SKM-1 (cell line): ENCODE data around the gene RTN4RL1.

Experiments
- DNase-seq: peaks from one replicate; lab custom pipeline; 2025; ENCODE audit not compliant: unreplicated experiment; lab: John Stamatoyannopoulos, UW

The RTN4RL1 gene

DNA sequence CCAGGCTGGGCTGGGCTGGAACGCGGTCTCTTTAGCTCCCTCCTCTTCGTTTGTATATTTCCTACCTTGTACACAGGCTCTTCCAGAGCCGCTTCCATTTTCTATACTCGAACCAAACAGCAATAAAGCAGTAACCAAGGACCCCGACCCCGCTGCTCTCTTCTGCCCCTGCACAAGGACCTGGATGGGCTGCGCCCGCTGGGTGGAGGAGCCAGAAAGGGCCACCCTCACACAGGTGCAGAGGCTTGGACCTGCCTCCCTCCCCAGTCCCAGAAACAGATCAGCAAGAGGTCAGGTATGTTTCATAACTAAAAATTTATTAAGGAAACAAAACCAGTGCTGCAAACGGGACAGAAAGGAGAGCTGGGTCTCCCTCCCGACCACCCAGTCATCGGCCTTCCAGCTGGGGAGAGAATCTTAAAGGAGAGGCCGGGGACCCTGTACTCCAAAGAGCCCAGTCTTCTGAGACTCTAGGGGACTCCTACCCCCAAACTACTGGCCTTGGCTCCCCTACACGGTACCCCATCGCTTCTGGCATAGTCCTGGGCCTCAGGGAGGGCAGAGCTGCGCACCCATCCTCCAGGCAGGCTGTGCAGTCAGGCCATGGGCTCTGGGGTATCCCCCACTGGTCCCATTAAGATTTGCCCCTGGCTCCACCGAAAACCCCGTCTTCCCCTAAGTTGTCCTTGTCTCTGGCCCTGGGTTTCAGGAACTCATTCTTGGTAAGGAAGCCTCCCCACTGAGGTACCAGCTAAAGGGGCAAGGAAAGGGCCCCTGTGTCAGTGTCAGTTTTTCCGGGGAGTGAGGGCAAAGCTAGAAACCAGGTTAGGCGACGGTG lies 34.6 kb upstream of the RTN4RL1 start:
- no peak for DNase-seq

- no peak for DNase-seq
Measured at GRCh38 chr17:2058586-2059546, 33.7 kb upstream of the RTN4RL1 start.

- no peak for DNase-seq
Measured at GRCh38 chr17:2057760-2058585, 32.8 kb upstream of the RTN4RL1 start.

DNA sequence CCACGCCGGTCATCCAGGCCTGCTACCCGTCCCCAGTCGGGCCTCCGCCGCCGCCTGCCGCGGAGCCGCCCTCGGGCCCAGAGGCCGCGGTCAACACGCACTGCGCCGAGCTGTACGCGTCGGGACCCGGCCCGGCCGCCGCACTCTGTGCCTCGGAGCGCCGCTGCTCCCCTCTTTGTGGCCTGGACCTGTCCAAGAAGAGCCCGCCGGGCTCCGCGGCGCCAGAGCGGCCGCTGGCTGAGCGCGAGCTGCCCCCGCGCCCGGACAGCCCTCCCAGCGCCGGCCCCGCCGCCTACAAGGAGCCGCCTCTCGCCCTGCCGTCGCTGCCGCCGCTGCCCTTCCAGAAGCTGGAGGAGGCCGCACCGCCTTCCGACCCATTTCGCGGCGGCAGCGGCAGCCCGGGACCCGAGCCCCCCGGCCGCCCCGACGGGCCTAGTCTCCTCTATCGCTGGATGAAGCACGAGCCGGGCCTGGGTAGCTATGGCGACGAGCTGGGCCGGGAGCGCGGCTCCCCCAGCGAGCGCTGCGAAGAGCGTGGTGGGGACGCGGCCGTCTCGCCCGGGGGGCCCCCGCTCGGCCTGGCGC lies 32.1 kb upstream of the RTN4RL1 start:
- DNase-seq, result no peak

GRCh38 chr17:2056206-2057174 lies 31.4 kb upstream of the RTN4RL1 start:
- DNase-seq, result no peak

- DNase-seq, result no peak
Measured at GRCh38 chr17:2055292-2056205, 30.4 kb upstream of the RTN4RL1 start.

DNA sequence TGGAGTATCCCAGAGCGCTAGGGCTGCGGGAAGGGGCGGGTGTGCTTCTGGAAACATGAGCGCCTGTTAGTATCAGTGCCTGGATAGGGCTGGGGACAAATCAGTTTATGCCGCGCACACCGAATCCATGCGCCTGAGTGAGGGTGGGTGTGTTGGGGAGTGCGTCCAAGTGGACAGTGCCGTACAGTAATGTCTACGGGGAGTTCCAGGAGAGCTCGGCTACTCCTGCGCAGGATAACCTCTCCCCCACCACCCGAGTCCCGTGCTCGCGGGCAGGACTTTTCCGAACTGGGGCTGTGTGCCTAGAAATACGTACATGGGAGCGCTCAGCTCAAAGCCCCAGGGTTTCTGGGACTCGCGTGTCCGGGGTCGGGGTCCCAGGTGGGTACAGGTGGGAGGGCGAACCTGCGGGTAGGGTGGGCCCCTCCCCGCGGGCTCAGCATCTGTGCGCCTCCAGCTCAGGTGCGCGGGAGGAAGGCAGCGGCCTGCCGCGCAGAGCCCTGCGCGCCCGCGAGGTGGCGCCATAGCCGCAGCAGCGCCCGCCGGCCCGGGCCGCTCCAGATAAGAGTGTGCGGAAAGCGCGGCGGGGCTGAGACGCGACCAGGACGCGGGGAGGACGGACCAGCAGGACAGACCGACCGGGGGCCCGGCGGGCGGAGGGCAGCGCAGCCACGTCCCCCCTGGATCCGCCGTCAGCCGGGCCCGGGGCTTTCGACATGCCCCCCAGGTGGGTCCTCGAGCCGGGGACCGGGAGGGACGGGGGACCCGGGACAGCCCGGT lies 29.6 kb upstream of the RTN4RL1 start, which contains the start of gene HIC1:
TSS of gene HIC1 (plus strand) at position 592 of the 780 bp plus-strand sequence. CDS start 1,588 bp downstream, outside the sequence.
- peak; percentile 25 for DNase-seq

DNA sequence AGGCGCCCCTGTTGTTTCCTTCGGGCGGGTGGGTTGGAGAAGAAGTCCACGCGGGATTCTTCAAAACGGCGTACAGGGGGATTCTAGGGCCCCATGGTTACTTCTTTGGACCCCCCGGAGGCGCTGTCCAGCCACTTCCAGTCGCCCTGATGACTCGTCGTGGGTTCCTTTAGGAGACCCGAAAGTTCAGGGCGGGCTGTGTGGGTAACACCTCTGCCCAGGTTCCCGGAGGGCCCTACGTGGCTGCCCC lies 29.1 kb upstream of the RTN4RL1 start:
- DNase-seq, result no peak

GRCh38 chr17:2053380-2054261 lies 28.5 kb upstream of the RTN4RL1 start:
- DNase-seq, result no peak

- DNase-seq, result no peak
Measured at GRCh38 chr17:2051933-2052559, 26.9 kb upstream of the RTN4RL1 start.

DNA sequence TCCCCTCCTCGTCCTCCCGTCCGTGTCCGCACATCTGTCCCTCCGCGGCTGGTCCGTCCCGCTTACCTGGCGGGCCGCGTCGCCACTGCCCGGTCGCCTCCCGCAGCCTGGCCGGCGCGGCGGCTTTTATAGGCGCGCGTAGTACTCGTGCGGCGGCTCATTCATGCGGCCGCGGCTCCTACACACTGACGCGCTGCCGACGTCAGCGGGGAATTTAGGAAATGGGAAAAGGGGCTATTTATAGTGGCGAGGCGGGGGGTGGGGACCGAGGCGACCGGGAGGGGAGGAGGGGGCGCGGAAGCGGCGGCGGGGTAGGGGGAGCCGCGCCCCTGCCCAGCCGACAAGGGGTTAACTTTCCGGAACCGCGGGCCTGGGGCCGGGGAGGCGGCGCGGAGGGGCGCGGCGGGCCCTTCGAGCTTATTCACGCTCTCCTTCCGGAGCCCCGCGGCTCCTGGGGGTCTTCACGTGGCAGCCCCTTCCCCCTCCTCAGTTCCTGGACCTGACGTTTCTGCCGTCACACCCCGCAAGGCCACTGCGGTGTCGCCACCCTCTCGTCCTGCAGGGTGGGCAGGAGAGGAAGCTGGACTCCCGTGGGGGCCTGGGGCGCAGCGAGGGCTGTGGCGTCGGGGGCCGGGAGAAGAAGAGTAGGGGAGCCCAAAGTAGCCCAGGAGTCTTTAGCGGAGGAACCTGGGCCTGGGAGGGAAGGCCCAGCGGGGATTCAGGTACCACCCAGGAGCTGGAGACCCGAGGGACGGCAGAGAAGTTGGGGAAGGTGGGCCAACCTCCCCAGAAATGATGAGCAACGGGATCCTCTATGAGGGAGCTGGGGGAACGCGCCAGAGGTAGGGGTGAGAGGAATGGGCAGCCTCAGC lies 26.2 kb upstream of the RTN4RL1 start:
- no peak for DNase-seq

- DNase-seq, result no peak
Measured at GRCh38 chr17:2050300-2051060, 25.3 kb upstream of the RTN4RL1 start.

- DNase-seq, result no peak
Measured at GRCh38 chr17:2049333-2050299, 24.5 kb upstream of the RTN4RL1 start.

- no peak for DNase-seq
Measured at GRCh38 chr17:2048805-2049204, 23.7 kb upstream of the RTN4RL1 start.
